Activated naive CD4-positive, alpha-beta T cell treated with anti-CD3 and anti-CD28 coated beads for 36 hours (primary cell): Measurements from ENCODE around the gene RASA3. TPM values are rescaled to one million over a fixed set of nuclear protein-coding genes. Genes with fewer than 3 reads are reported as not detected.
A peak's percentile ranks its signal among the peaks of the same experiment; 100 is the strongest.
"Not testable (repeated sequence)": the region's sequence is repeated elsewhere in the genome, so short reads cannot be mapped to it uniquely, and the experiment has no call there.

Source experiments
- CTCF ChIA-PET: fragments of 350-600 bp; sonication (Branson Sonifier 250); formaldehyde crosslinking; loops from one replicate; lab custom pipeline; 2021; ENCODE audit warnings: antibody characterized with exemption; lab: Charles Lee
- DNase-seq: peaks from one replicate; pipeline ENCODE4 v3.0.0-alpha.2; 2020
- H3K27ac Mint-ChIP-seq: one replicate; pipeline ENCODE4 v1.8.0; 2021; ENCODE audit warnings: mild to moderate bottlenecking, mixed read lengths
- H3K27me3 Mint-ChIP-seq: one replicate; pipeline ENCODE4 v1.8.0; 2021; ENCODE audit warnings: low read depth, mixed read lengths
- H3K36me3 Mint-ChIP-seq: one replicate; pipeline ENCODE4 v1.8.0; 2021; ENCODE audit warnings: low read depth, mixed read lengths
- H3K4me1 Mint-ChIP-seq: one replicate; pipeline ENCODE4 v1.8.0; 2021; ENCODE audit warnings: low read depth, mixed read lengths
- H3K4me3 Mint-ChIP-seq: one replicate; pipeline ENCODE4 v1.8.0; 2021; ENCODE audit warnings: mild to moderate bottlenecking, moderate library complexity, mixed read lengths
- H3K9me3 Mint-ChIP-seq: one replicate; pipeline ENCODE4 v1.8.0; 2021; ENCODE audit warnings: mixed read lengths
- intact Hi-C: fragments of 100-400 bp; cut with micrococcal nuclease; formaldehyde crosslinking; loops from one replicate; pipeline ENCODE4 v1.15.1; 2023
- total RNA-seq, 2 experiments: library from RNA; stranded (reverse); gene quantifications; one replicate each; pipeline ENCODE4 v1.2.3, GENCODE V29; 2021

RASA3 gene
- total RNA-seq, 2 experiments from 2014 or later, result 48.3 to 48.8 TPM

DNA sequence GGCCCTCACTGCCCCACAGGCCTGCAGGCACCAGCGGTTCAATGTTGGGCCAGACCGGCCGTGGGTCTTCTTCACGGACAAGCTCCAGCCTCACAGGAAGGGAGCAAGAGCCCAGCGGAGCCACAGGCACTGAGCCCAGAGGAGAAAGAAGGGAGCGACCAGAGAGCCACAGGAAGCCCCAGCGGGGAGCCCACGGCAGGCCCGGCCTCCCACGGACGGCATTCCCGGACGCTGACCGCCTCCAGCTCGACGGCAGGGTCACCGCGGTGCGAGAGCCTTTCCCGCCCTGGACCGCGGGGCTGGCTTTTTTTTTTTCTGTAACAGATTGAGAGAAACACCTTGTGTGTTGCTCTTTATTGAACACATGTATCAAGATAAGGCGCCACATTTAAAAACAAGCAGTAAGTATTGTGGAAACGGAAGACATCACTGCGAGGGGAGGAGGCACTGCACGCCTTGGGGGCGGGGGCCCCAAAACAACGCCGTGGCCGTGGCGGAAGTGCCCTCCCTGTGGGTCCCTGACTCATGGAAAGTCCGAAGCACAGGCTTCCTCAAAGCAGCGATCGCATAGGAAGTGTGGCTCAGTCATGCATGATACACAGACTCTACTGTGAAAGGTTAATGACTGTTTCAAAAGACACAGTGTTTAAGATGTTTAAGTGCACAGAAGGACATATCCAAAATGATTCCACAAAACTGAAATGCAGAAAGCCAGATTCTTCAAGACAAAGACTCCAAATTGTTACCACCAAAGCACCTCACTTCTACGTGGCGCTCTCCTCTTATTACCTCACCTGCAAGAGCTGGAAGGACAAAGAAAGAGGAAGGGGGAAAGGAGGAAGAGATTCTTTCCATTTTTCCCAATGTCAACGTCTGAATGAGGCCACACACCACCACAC lies 3.5 kb downstream of the RASA3 start:
- CTCF ChIA-PET, result interaction anchor here (0.7 to 2.6 kb wide), 7 partner anchors 12 to 63 kb away, joined by 3 to 10 read pairs (median 3); no protein-coding TSS in a partner anchor
- Mint-ChIP-seq H3K27me3 (no peaks in the 10 kb centered on the region), H3K4me3 (peak overlapping the region; percentile 97), H3K9me3 (peaks cover 7% of the 10 kb centered on the region), H3K4me1 (peaks cover 57% of the 10 kb centered on the region), H3K36me3 (peaks cover 42% of the 10 kb centered on the region), H3K27ac (peak overlapping the region; percentile 93)
- intact Hi-C loops, result loop anchor here (1.0 to 10.0 kb wide), 7 partner anchors 11 to 634 kb away; partner anchors contain the start of gene DCUN1D2
- peak; percentile 96 for DNase-seq

- Mint-ChIP-seq H3K4me3 (peak overlapping the region; percentile 97), H3K9me3 (peaks cover 7% of the 10 kb centered on the region), H3K27ac (peak overlapping the region; percentile 93), H3K36me3 (peaks cover 42% of the 10 kb centered on the region), H3K27me3 (no peaks in the 10 kb centered on the region), H3K4me1 (peaks cover 58% of the 10 kb centered on the region)
- intact Hi-C loops, result loop anchor here (10.0 kb wide), 1 partner anchor 633 kb away; the partner anchor contains the start of gene DCUN1D2
- CTCF ChIA-PET, result interaction anchor here (0.7 to 1.6 kb wide), 6 partner anchors 12 to 62 kb away, joined by 3 to 4 read pairs (median 3); no protein-coding TSS in a partner anchor
- DNase-seq, result no peak
These were observed 4.1 kb downstream of the RASA3 start for GRCh38 chr13:114128348-114128623.

GRCh38 chr13:114127473-114128347 lies 4.7 kb downstream of the RASA3 start:
- peaks cover 42% of the 10 kb centered on the region for H3K36me3 Mint-ChIP-seq
- peak overlapping the region; percentile 97 for H3K4me3 Mint-ChIP-seq
- intact Hi-C loops, result loop anchor here (10.0 kb wide), 1 partner anchor 633 kb away; the partner anchor contains the start of gene DCUN1D2
- no peaks in the 10 kb centered on the region for H3K27me3 Mint-ChIP-seq
- peaks cover 63% of the 10 kb centered on the region for H3K4me1 Mint-ChIP-seq
- no peak for DNase-seq
- H3K27ac Mint-ChIP-seq, result peak overlapping the region; percentile 93
- peaks cover 7% of the 10 kb centered on the region for H3K9me3 Mint-ChIP-seq
- CTCF ChIA-PET, result interaction anchor here (0.7 to 1.6 kb wide), 7 partner anchors 14 to 62 kb away, joined by 3 to 6 read pairs (median 4); no protein-coding TSS in a partner anchor

GRCh38 chr13:114126789-114127472 lies 5.5 kb downstream of the RASA3 start:
- intact Hi-C loops, result loop anchor here (10.0 kb wide), 1 partner anchor 632 kb away; the partner anchor contains the start of gene DCUN1D2

DNA sequence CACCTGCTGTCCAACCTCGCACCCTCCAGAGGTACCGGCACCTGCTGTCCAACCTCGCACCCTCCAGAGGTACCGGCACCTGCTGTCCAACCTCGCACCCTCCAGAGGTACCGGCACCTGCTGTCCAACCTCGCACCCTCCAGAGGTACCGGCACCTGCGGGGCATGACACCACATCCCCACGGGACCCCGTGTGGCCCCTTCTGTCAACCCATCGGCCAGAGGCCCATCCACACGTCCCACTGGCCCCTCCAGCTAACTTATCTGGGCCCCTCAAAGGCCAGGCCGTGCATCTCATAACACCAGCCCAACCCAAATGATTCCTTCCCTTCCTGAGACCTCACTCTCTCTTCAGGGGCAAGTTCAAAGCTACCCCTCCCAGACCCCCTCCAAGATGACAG lies 6.3 kb downstream of the RASA3 start:
- DNase-seq, H3K9me3 Mint-ChIP-seq, H3K27me3 Mint-ChIP-seq: not testable (repeated sequence)
- intact Hi-C loops, result loop anchor here (10.0 kb wide), 1 partner anchor 631 kb away; the partner anchor contains the start of gene DCUN1D2
- H3K36me3 Mint-ChIP-seq, result peaks cover 33% of the 10 kb centered on the region
- H3K4me1 Mint-ChIP-seq, result peaks cover 78% of the 10 kb centered on the region
- peak overlapping the region; percentile 93 for H3K27ac Mint-ChIP-seq
- CTCF ChIA-PET, result interaction anchor here (1.0 kb wide), 1 partner anchor 100 kb away, joined by 5 read pairs; no protein-coding TSS in a partner anchor
- peak overlapping the region; percentile 25 for H3K4me3 Mint-ChIP-seq

More at GRCh38 chr13:114126789-114127472, 5.5 kb downstream of the RASA3 start:
- CTCF ChIA-PET, result interaction anchor here (1.0 to 1.6 kb wide), 5 partner anchors 13 to 99 kb away, joined by 3 to 6 read pairs (median 4); no protein-coding TSS in a partner anchor
- Mint-ChIP-seq H3K36me3 (peaks cover 42% of the 10 kb centered on the region), H3K4me3 (peak overlapping the region; percentile 41), H3K4me1 (peaks cover 70% of the 10 kb centered on the region), H3K27ac (peak overlapping the region; percentile 93), H3K27me3 (no peaks in the 10 kb centered on the region), H3K9me3 (peaks cover 7% of the 10 kb centered on the region)
- DNase-seq, result peak; percentile 45

DNA sequence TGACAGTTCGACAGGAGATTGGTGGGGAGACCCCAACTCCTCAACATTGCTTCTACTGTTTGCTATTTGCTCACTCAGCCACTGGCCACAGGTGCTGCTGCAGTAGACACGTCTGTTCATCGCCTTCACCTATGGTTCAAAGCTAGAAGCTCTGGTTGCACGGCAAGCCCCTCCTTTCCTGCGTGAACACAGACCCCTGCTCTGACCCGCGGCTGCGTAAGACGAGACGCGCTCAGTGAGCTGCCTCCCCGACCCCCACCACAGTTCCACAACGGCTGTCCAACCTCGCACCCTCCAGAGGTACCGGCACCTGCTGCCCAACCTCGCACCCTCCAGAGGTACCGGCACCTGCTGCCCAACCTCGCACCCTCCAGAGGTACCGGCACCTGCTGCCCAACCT lies 6.8 kb downstream of the RASA3 start:
- CTCF ChIA-PET, result interaction anchor here (1.1 kb wide), 1 partner anchor 15 kb away, joined by 3 read pairs; no protein-coding TSS in a partner anchor
- H3K4me3 Mint-ChIP-seq, result no peak overlapping the region
- intact Hi-C loops, result loop anchor here (1.0 to 10.0 kb wide), 2 partner anchors 23 to 631 kb away; partner anchors contain the start of gene DCUN1D2
- H3K4me1 Mint-ChIP-seq, result peaks cover 82% of the 10 kb centered on the region
- no peaks in the 10 kb centered on the region for H3K27me3 Mint-ChIP-seq
- peak overlapping the region; percentile 89 for H3K27ac Mint-ChIP-seq
- H3K9me3 Mint-ChIP-seq, result peaks cover 7% of the 10 kb centered on the region
- peaks cover 29% of the 10 kb centered on the region for H3K36me3 Mint-ChIP-seq
- DNase-seq, result no peak

GRCh38 chr13:114124921-114125320 lies 7.5 kb downstream of the RASA3 start:
- CTCF ChIA-PET, result interaction anchor here (1.1 to 1.5 kb wide), 2 partner anchors 10 to 14 kb away, joined by 3 to 4 read pairs; no protein-coding TSS in a partner anchor
- intact Hi-C loops, result loop anchor here (1.0 to 10.0 kb wide), 2 partner anchors 23 to 630 kb away; partner anchors contain the start of gene DCUN1D2
- Mint-ChIP-seq H3K4me3 (peak overlapping the region; percentile 1), H3K36me3 (peaks cover 29% of the 10 kb centered on the region), H3K9me3 (peaks cover 7% of the 10 kb centered on the region), H3K27me3 (no peaks in the 10 kb centered on the region), H3K27ac (peak overlapping the region; percentile 89), H3K4me1 (peaks cover 84% of the 10 kb centered on the region)
- peak; percentile 93 for DNase-seq

- peaks cover 80% of the 10 kb centered on the region for H3K4me1 Mint-ChIP-seq
- H3K27ac Mint-ChIP-seq, result peak overlapping the region; percentile 89
- H3K27me3 Mint-ChIP-seq, result no peaks in the 10 kb centered on the region
- peaks cover 7% of the 10 kb centered on the region for H3K9me3 Mint-ChIP-seq
- intact Hi-C loops, result loop anchor here (10.0 kb wide), 1 partner anchor 630 kb away; the partner anchor contains the start of gene DCUN1D2
- H3K36me3 Mint-ChIP-seq, result peaks cover 25% of the 10 kb centered on the region
- no peak overlapping the region for H3K4me3 Mint-ChIP-seq
- no peak for DNase-seq
- CTCF ChIA-PET, result interaction anchor here (1.1 to 1.5 kb wide), 2 partner anchors 10 to 13 kb away, joined by 3 to 4 read pairs; no protein-coding TSS in a partner anchor
These were observed 8.0 kb downstream of the RASA3 start for GRCh38 chr13:114124431-114124830.

GRCh38 chr13:114123876-114124275 lies 8.5 kb downstream of the RASA3 start:
- DNase-seq, result no peak
- Mint-ChIP-seq H3K9me3 (peaks cover 7% of the 10 kb centered on the region), H3K36me3 (peaks cover 25% of the 10 kb centered on the region), H3K27me3 (no peaks in the 10 kb centered on the region), H3K4me3 (no peak overlapping the region), H3K4me1 (peaks cover 81% of the 10 kb centered on the region), H3K27ac (no peak overlapping the region)
- CTCF ChIA-PET, result interaction anchor here (1.5 kb wide), 1 partner anchor 9 kb away, joined by 4 read pairs; no protein-coding TSS in a partner anchor
- intact Hi-C loops, result loop anchor here (10.0 kb wide), 1 partner anchor 629 kb away; the partner anchor contains the start of gene DCUN1D2

DNA sequence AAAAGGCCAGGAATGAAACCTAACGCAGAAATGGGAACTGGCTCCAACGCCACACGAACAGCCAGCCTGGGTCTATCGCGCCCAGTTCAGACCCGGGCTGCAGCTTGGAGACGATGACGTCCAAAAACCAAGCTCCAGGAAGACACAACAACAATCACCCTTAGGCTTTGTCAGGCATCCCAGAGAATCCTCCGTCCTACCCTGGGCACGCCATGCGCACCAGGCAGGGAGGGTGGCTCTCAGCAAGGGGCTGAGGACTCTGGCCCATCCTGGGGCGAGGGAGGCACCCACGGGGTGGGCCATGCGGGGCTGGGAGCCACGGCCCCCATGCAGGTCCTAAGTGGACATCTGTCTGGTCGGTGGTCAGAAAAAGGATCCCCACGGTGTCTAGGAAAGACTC lies 9.0 kb downstream of the RASA3 start:
- intact Hi-C loops, result loop anchor here (10.0 kb wide), 1 partner anchor 629 kb away; the partner anchor contains the start of gene DCUN1D2
- DNase-seq, result no peak
- H3K9me3 Mint-ChIP-seq, result peaks cover 7% of the 10 kb centered on the region
- CTCF ChIA-PET, result interaction anchor here (1.5 kb wide), 1 partner anchor 9 kb away, joined by 4 read pairs; no protein-coding TSS in a partner anchor
- no peak overlapping the region for H3K4me3 Mint-ChIP-seq
- peaks cover 83% of the 10 kb centered on the region for H3K4me1 Mint-ChIP-seq
- no peaks in the 10 kb centered on the region for H3K27me3 Mint-ChIP-seq
- peaks cover 24% of the 10 kb centered on the region for H3K36me3 Mint-ChIP-seq
- peak overlapping the region; percentile 63 for H3K27ac Mint-ChIP-seq
